ENCODE data around the gene LPAR1.

The LPAR1 gene

DNA sequence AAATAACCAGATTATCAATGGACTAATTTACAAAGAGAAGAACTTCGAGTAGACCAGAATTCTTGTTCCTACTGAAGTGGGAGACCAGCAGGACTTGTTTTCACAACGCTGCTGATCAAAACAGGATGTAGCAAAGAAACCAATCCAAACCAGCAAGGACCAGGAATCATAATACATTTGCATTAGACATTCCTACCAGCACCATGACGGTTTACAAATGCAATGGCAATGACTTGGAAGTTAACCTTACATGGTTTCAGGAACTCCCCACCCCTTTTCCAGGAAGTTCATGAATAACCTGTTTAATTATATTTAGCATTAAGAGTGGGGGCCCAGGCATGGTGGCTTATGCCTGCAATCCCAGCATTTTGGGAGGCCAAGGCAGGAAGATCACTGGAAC is 100.0 kb downstream of the LPAR1 start:
- Mint-ChIP-seq H3K27me3 (no peaks in the 10 kb centered on the region), H3K4me1 (ENCODE audit: low read depth) (peaks cover 5% of the 10 kb centered on the region), H3K27ac (no peak overlapping the region), H3K9me3 (no peaks in the 10 kb centered on the region), H3K4me3 (no peak overlapping the region), H3K36me3 (ENCODE audit: low read depth) (no peaks in the 10 kb centered on the region)
- DNase-seq, result no peak

DNA sequence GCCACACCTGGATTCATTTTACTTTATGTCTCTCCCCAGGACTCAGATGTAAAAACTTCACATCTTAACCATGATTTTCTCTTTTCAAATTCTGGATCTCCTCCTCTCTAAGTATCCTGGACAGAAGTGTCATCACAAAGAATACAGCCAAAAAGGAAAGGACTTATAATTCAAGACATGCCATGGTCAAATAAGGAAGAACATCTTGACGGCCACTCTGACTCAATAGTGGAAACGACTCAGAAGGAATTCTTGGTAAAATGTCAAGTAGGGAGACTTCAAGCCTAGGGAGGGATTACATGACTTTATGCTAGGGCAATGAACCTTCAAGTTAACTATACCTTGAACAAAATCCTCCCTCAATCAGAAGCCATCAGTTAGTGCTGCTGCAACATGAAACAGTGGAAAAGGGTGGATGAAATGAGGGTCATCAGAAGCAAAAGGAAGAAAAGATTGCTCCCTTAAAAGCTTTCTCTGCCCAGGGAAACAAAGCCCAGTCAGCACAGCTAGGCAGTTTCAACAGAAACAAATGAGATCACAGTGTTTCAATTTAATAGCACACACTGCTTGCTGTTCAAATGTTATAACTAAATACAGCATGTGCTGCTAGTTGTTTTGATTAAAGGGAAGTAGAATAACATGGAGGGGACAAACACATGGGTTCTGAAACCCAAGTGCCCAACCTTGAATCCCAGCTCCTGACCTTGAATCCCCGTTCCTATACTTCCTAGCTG is 101.4 kb downstream of the LPAR1 start:
- Mint-ChIP-seq H3K36me3 (ENCODE audit: low read depth) (no peaks in the 10 kb centered on the region), H3K27me3 (no peaks in the 10 kb centered on the region), H3K27ac (no peak overlapping the region), H3K4me3 (no peak overlapping the region), H3K9me3 (no peaks in the 10 kb centered on the region), H3K4me1 (ENCODE audit: low read depth) (peaks cover 7% of the 10 kb centered on the region)
- no peak for DNase-seq

DNA sequence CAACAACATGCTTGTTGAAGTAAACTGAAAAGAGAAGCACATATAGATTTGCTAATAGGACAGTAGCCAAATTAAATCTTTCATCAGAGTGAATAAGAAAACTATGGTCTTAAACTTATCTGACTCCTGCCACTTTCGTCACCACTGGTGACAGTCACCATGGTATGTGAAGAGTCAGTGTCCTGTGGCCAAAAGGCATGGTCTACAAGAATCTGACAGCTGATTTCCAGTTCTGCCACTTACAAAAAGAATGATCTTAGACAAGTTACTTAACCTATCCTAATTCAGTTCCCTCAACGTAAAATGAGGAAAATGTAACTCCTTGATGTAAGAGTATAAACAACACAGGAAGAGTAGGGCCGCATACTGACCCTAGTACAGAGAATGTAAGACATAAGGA is 102.0 kb downstream of the LPAR1 start:
- no peaks in the 10 kb centered on the region for H3K27me3 Mint-ChIP-seq
- H3K4me1 Mint-ChIP-seq (ENCODE audit: low read depth), result peaks cover 7% of the 10 kb centered on the region
- no peak for DNase-seq
- H3K4me3 Mint-ChIP-seq, result no peak overlapping the region
- H3K27ac Mint-ChIP-seq, result no peak overlapping the region
- no peaks in the 10 kb centered on the region for H3K36me3 Mint-ChIP-seq (ENCODE audit: low read depth)
- H3K9me3 Mint-ChIP-seq, result no peaks in the 10 kb centered on the region

DNA sequence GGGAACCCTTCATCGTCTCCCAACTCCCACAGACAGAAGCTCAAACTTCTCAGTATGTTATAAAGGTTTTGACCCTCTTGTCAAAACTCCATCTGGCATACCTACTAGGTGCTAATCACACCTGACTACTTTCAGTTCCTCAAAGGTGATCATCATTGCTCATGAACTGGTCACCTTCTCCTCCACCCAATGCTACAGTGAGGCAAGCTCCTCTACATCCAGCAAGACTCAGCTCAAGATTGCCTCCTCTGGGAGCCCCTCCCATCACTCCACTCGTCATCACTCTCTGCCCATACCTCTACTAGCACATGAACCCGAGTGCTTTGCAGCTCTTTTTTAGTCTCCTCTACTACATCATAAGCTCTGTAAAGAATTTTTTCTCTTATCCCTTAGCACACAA is 102.4 kb downstream of the LPAR1 start:
- Mint-ChIP-seq H3K4me1 (ENCODE audit: low read depth) (peaks cover 7% of the 10 kb centered on the region), H3K4me3 (no peak overlapping the region), H3K27ac (no peak overlapping the region), H3K36me3 (ENCODE audit: low read depth) (no peaks in the 10 kb centered on the region), H3K9me3 (no peaks in the 10 kb centered on the region), H3K27me3 (no peaks in the 10 kb centered on the region)
- no peak for DNase-seq

DNA sequence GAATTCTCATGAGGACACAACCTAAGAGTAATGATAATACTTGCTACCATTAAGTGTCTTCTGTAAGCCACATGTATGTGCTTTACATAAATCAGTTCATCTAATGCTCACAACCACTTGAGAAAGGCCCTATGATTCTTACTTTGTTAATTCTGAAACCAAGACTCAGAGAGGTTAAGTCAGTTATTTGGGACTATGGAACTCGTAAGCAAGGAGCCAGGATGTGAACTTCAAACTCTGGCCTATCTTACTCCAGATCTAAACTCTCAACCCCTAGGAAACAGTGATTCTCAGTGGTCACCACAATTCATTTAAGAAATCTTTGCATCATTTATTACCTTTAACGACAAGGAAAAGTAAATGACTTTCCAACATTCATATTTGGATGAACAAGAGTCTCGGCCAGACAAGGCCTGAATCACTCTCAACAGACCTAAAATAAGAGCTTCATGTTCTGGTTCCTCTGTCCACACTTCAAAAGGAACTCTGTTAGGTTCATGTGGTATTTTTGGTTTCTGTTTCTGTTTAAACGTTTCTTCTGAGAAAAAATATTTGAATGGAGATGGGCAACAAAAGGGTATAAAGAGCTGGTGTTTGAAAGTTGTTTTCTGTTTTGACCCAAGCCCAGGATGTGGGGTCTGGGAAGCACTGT is 104.8 kb downstream of the LPAR1 start:
- no peak for DNase-seq

DNA sequence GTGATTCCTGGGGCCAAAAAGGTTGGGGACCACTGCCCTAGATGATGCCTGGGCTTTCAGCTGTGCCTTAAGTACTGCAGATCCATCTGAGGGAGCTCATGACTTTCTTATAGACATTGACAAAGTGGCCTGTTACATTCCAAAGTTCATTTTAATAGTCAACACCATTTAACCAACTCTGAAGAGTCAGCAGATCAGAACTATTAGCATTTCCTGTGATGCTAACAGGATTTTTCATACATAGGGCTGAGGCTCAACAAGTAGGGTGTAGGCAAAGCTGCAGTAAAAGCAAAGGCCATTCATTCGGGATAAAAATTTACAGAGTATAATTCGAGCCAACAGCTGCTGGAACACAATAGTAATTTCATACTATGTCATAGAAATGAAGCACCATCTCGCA is 105.4 kb downstream of the LPAR1 start:
- no peak for DNase-seq

More for the DNA sequence above, 104.8 kb downstream of the LPAR1 start:
- Mint-ChIP-seq H3K27me3 (no peaks in the 10 kb centered on the region), H3K36me3 (ENCODE audit: low read depth) (no peaks in the 10 kb centered on the region), H3K4me1 (ENCODE audit: low read depth) (peaks cover 7% of the 10 kb centered on the region), H3K27ac (no peak overlapping the region), H3K4me3 (no peak overlapping the region), H3K9me3 (no peaks in the 10 kb centered on the region)

DNA sequence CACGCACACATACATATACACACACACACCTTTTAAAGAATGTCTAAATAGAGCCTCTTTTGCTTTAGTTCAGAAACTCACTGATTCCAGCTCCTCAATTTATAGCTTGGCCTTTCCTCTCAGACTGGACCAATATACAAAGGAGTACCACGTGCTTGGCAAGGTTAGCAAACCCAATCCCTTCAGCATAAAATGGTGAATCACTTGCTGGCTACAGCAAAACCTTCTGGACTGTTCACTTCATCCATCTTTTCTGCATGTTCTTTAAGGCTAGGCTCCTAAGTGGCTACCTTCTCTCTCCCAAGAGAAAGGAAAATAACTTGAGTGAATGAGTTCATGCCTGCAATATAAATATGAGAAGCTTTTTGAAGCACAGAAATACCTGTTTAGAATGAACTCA is 109.7 kb downstream of the LPAR1 start:
- no peak overlapping the region for H3K4me3 Mint-ChIP-seq
- H3K36me3 Mint-ChIP-seq (ENCODE audit: low read depth), result no peaks in the 10 kb centered on the region
- no peaks in the 10 kb centered on the region for H3K27me3 Mint-ChIP-seq
- DNase-seq, result no peak
- H3K4me1 Mint-ChIP-seq (ENCODE audit: low read depth), result peaks cover 6% of the 10 kb centered on the region
- H3K9me3 Mint-ChIP-seq, result no peaks in the 10 kb centered on the region
- H3K27ac Mint-ChIP-seq, result no peak overlapping the region

More for the DNA sequence above, 105.4 kb downstream of the LPAR1 start:
- H3K27me3 Mint-ChIP-seq, result no peaks in the 10 kb centered on the region
- H3K9me3 Mint-ChIP-seq, result no peaks in the 10 kb centered on the region
- H3K27ac Mint-ChIP-seq, result no peak overlapping the region
- H3K4me3 Mint-ChIP-seq, result no peak overlapping the region
- H3K36me3 Mint-ChIP-seq (ENCODE audit: low read depth), result no peaks in the 10 kb centered on the region
- H3K4me1 Mint-ChIP-seq (ENCODE audit: low read depth), result peaks cover 7% of the 10 kb centered on the region

DNA sequence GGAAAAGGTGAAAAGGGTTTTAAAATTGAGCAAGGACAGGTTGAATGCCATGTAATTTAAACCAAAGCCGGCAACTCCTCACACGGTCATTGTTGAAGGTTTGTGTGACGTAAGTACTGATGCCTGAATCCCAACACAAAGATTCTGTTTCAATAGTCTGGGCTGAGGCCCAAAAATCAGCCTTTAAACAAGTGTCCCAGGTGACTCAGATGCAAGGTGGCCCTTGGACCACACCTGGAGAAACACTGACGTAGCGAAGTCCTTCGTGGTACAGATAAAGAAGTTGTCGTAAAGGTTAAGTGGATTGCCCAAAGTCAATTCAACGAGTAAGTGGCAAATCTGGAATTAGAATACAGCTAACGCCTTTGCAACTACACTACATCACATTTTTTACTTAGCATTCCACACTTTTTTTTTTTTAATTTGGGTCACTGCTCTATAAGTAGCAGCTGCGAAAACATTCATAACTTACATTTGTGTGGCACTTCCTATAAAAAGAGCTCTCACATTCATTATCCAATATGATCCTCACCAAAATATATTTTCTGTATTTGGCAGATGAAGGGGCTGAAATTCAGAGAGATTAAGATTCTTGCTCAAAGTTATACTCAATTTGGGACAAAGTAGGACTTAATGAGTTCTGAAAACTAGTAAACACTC is 111.3 kb downstream of the LPAR1 start:
- no peaks in the 10 kb centered on the region for H3K27me3 Mint-ChIP-seq
- H3K4me1 Mint-ChIP-seq (ENCODE audit: low read depth), result no peaks in the 10 kb centered on the region
- no peak for DNase-seq
- no peak overlapping the region for H3K4me3 Mint-ChIP-seq
- no peaks in the 10 kb centered on the region for H3K36me3 Mint-ChIP-seq (ENCODE audit: low read depth)
- no peaks in the 10 kb centered on the region for H3K9me3 Mint-ChIP-seq
- no peak overlapping the region for H3K27ac Mint-ChIP-seq

DNA sequence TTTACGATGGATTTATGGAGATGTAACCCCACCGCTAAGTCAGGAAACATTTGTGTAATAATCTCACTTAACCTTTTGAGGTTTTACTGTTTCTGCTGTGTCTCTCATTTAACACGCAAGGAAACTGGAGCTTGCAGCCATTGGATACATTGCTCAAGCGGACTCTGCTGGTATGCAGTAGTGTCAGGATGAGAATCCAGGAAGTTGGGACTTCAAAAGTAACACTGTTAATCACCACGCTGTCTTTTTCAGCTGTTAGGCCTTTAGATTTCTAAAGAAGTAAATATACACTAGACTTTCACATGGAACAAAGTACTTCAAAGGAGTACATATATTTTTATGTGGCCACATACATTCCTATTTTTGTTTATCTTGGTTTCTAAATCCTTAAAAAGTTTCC is 114.7 kb downstream of the LPAR1 start:
- Mint-ChIP-seq H3K36me3 (ENCODE audit: low read depth) (no peaks in the 10 kb centered on the region), H3K4me3 (no peak overlapping the region), H3K4me1 (ENCODE audit: low read depth) (no peaks in the 10 kb centered on the region), H3K27ac (no peak overlapping the region), H3K27me3 (no peaks in the 10 kb centered on the region), H3K9me3 (no peaks in the 10 kb centered on the region)
- DNase-seq, result no peak

DNA sequence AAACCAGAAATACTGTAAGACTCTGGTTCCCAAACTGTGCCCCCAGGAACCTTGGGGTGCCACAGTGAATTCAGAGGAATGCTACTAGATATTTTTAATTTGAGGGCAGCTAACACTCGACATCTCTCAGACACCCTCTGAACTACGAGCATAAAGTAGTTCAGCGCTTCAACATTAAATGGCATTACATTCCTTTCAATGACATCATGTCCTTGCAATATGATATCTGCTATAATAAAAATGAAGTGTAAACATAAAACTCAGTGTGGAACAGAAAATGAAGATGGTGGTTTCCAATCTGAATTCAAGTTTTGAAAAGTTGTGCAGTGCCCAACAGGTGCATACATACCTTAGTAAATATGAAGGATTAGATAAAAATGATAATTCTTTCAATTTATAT is 116.1 kb downstream of the LPAR1 start:
- Mint-ChIP-seq H3K27ac (no peak overlapping the region), H3K4me3 (no peak overlapping the region), H3K36me3 (ENCODE audit: low read depth) (no peaks in the 10 kb centered on the region), H3K9me3 (no peaks in the 10 kb centered on the region), H3K4me1 (ENCODE audit: low read depth) (no peaks in the 10 kb centered on the region), H3K27me3 (no peaks in the 10 kb centered on the region)
- no peak for DNase-seq

DNA sequence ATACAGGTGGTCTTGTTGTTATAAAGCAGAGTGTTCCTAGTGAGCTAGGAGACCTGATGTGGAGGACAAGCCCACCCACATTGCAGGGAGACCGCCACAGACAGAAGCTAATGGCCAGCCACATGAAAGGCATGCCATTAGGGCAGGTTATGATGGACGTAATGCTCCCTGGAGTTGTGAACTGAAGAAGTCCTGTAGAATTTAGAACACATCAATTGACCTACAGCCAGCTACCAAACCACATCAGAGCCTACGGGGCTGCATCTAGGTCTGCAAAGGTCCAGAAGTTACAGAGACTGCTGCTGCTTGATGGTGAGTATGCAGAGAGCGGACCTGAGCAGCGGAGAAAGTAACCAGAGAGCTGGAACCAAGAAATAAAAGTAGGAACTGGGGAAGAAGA is 116.6 kb downstream of the LPAR1 start:
- Mint-ChIP-seq H3K36me3 (ENCODE audit: low read depth) (no peaks in the 10 kb centered on the region), H3K4me1 (ENCODE audit: low read depth) (no peaks in the 10 kb centered on the region), H3K27me3 (no peaks in the 10 kb centered on the region), H3K9me3 (no peaks in the 10 kb centered on the region), H3K27ac (no peak overlapping the region), H3K4me3 (no peak overlapping the region)
- no peak for DNase-seq

DNA sequence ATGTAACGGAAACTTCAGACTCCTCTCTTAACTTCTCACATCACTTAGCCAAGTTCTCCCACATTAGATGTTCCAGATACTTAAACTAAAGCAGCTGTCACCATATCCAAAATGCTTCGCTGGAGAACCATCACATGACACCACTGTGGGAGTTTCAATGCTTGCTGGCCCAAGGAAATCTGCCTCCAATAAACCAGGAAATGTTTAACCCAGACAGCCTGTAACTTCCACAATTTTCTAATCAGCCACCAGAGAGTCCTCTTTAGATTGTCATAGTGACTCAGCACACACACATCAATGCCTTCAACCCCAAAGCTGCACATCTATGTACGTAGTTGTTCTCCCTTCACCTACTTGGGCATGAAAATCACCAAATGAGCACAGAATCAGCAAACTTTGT is 118.7 kb downstream of the LPAR1 start:
- H3K27ac Mint-ChIP-seq, result no peak overlapping the region
- no peak for DNase-seq
- no peaks in the 10 kb centered on the region for H3K36me3 Mint-ChIP-seq (ENCODE audit: low read depth)
- H3K27me3 Mint-ChIP-seq, result no peaks in the 10 kb centered on the region
- H3K9me3 Mint-ChIP-seq, result no peaks in the 10 kb centered on the region
- H3K4me3 Mint-ChIP-seq, result no peak overlapping the region
- H3K4me1 Mint-ChIP-seq (ENCODE audit: low read depth), result no peaks in the 10 kb centered on the region

DNA sequence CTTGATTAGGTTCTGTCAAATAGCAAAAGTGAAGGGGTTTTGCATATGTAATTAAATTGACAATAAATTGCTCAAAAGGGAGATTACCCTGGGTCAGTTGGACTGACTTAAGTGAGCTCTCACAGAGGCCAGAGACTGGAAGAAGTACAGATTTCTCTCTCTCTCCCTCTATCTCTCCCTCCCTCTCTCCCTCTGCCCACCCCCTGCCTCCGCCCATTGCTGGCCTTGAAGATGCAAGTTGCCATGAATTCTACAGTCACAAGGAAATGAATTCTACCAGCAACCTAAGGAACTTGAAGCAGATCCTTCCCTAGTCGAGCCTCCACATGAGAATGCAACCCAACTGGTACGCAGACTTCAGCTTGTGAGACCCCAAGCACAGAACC is 119.2 kb downstream of the LPAR1 start:
- H3K27me3 Mint-ChIP-seq, result no peaks in the 10 kb centered on the region
- H3K4me3 Mint-ChIP-seq, result no peak overlapping the region
- no peaks in the 10 kb centered on the region for H3K36me3 Mint-ChIP-seq (ENCODE audit: low read depth)
- H3K9me3 Mint-ChIP-seq, result peaks cover 2% of the 10 kb centered on the region
- H3K4me1 Mint-ChIP-seq (ENCODE audit: low read depth), result no peaks in the 10 kb centered on the region
- no peak for DNase-seq
- H3K27ac Mint-ChIP-seq, result no peak overlapping the region

DNA sequence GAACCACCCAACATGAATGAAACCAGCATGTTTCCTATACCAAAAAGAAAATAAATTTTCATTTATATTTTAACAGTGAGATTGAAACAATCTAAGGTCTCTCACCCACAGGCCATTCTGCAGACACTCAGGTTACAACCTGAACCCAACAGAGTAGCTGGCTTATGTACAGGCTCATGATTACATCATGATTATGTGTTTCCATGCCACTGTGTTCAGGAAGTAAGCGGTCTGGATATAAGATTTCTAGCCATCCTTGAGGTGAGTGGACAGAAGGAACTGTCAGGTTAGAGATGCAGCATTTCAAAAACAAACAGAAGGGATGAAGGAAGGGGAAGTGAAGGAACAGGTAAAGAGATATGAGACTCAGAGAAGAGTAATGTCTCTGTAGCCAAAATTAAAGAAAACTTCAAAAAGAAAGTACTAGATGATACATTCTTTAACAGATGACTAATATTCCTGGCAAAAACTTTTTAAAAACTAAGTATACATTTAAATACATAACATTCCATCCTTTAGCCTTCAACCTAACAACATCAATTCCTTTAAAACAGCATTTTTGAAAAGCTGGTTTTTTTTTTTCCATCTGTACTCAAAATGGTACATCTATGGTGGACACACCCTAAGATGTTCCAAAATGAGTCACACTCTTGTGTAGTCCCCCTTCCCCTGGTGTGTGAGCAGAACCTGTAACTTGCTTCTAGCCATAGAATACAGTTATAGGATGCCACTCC is 119.8 kb downstream of the LPAR1 start:
- H3K9me3 Mint-ChIP-seq, result peaks cover 3% of the 10 kb centered on the region
- H3K27ac Mint-ChIP-seq, result no peak overlapping the region
- no peak for DNase-seq
- no peaks in the 10 kb centered on the region for H3K36me3 Mint-ChIP-seq (ENCODE audit: low read depth)
- no peaks in the 10 kb centered on the region for H3K27me3 Mint-ChIP-seq
- no peaks in the 10 kb centered on the region for H3K4me1 Mint-ChIP-seq (ENCODE audit: low read depth)
- H3K4me3 Mint-ChIP-seq, result no peak overlapping the region

DNA sequence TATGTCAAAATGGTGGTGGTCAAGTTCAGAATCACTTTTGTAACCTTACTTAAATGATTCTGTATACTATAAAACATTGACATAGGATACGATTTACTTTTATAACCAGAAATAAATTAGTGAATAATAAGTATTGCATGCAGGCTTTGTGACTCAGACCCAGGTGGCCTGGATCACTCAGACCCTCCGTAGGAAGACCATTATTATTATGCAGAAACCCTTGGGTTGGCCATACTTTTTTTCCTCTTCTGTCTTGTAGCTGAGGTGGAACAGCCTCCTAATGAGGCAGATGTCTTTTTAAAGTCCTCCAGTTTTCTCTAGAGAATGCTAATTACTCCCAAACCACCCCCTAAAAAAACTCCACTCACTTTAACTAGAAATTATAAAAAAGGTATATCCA is 121.9 kb downstream of the LPAR1 start:
- H3K4me3 Mint-ChIP-seq, result no peak overlapping the region

More for the DNA sequence above, 121.9 kb downstream of the LPAR1 start:
- DNase-seq, result no peak
- Mint-ChIP-seq H3K4me1 (ENCODE audit: low read depth) (no peaks in the 10 kb centered on the region), H3K27ac (no peak overlapping the region), H3K36me3 (ENCODE audit: low read depth) (no peaks in the 10 kb centered on the region), H3K9me3 (peaks cover 3% of the 10 kb centered on the region), H3K27me3 (no peaks in the 10 kb centered on the region)
